ENCODE measurements around the gene CRIP2.
A peak's percentile ranks its signal among the peaks of the same experiment; 100 is the strongest.

The CRIP2 gene

DNA sequence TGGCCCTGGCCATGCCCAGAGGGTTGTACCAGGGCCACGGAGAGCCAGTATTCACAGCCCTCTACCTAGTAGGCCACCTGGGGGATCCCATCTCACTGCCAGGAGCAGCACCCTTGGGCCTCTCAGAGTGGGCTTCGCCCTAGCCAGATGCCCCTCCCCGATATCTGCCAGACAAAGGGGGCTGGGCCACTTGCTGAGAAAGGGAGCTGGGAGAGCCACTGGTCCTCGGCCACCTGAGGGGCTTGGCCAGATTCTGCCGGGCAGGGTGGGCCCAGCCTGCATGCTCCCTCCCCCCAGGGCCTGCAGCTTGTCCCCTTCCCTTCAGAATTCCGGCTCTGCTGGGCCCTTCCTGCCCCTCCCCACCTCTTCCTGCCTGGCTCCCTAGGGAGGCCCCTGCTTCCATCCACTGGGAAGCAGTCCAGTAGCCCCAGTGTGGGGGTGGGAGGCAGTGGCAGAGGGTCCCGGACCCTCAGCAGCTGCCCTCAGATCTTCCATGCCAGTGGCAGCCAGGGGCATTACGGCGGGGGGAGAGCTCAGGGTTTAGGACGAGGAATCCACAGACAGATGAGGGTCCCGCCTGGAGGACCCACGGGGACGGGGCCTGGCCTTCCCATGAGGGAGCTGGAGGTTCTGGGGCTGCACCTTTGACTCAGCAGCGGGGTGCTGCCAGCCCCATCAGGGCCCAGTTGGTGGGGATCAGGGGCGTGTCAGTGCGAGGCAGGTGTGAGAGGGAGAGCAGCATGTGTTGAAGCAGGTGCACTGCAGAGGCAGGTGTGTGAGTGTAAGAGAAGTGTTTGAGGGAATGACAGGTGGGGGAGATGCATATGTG, 2.4 kb downstream of the CRIP2 start:
- WGBS, 2 donors (ENCODE audit: extremely low coverage in 2 of 2, insufficient read length in 2 of 2, insufficient replicate concordance in 1 of 2), result no CpG with 5 or more reads among the region's 16 CpGs
- Histone ChIP-seq H2BK12ac (ENCODE audit: low read length) (no peak overlapping the region), H2BK120ac (ENCODE audit: low read depth, low read length) (no peak overlapping the region), H2BK15ac (ENCODE audit: low read length) (peak overlapping the region; percentile 25), H3K9ac (ENCODE audit: low read depth, low read length, poor library complexity) (peak overlapping the region; percentile 63), H3K4ac (ENCODE audit: low read length) (no peak overlapping the region), H3K36me3 (replicated peaks in 1 of 2; ENCODE audit: control insufficient read depth in 2 of 2, insufficient read depth in 2 of 2, low read length in 2 of 2) (peaks cover 0 to 2% of the 10 kb centered on the region in 2 donors), H2BK5ac (ENCODE audit: low read length) (peak overlapping the region; percentile 16), H3K18ac (ENCODE audit: low read length) (no peak overlapping the region), H4K91ac (ENCODE audit: low read depth, low read length, poor library complexity) (no peak overlapping the region), H4K8ac (ENCODE audit: low read depth, low read length) (no peak overlapping the region), H3K4me1 (ENCODE audit: control insufficient read depth in 2 of 2, insufficient read depth in 1 of 2, low read depth in 1 of 2, low read length in 2 of 2) (peaks cover 37 to 54% of the 10 kb centered on the region in 2 donors), H2AK5ac (ENCODE audit: low read depth, low read length) (peak overlapping the region; percentile 98), H3K9me3 (replicated peaks in 1 of 2; ENCODE audit: control insufficient read depth in 2 of 2, insufficient read depth in 1 of 2, low read depth in 1 of 2, low read length in 2 of 2) (peaks cover 0 to 8% of the 10 kb centered on the region in 2 donors), H3K27me3 (ENCODE audit: control insufficient read depth in 3 of 3, insufficient read depth in 3 of 3, low read depth in 1 of 3, low read length in 3 of 3) (peaks cover 0 to 67% (median 33%) of the 10 kb centered on the region in 3 experiments), H3K79me1 (ENCODE audit: low read depth, low read length) (peaks cover 13% of the 10 kb centered on the region), H3K27ac (replicated peaks; ENCODE audit: low read length) (no peak overlapping the region), H3K14ac (ENCODE audit: low read length) (peak overlapping the region; percentile 38), H3K4me3 (ENCODE audit: low read length in 2 of 2) (peak overlapping the region in 1 of 2 donors; percentile 91), H2AFZ (ENCODE audit: low read length) (no peak overlapping the region), H3K4me2 (ENCODE audit: insufficient read depth, low read length, poor library complexity, severe bottlenecking) (no peak overlapping the region), H3K23ac (ENCODE audit: low read depth, low read length, poor library complexity) (no peak overlapping the region)
- DNase-seq (ENCODE audit: low spot score), result no peak

DNA sequence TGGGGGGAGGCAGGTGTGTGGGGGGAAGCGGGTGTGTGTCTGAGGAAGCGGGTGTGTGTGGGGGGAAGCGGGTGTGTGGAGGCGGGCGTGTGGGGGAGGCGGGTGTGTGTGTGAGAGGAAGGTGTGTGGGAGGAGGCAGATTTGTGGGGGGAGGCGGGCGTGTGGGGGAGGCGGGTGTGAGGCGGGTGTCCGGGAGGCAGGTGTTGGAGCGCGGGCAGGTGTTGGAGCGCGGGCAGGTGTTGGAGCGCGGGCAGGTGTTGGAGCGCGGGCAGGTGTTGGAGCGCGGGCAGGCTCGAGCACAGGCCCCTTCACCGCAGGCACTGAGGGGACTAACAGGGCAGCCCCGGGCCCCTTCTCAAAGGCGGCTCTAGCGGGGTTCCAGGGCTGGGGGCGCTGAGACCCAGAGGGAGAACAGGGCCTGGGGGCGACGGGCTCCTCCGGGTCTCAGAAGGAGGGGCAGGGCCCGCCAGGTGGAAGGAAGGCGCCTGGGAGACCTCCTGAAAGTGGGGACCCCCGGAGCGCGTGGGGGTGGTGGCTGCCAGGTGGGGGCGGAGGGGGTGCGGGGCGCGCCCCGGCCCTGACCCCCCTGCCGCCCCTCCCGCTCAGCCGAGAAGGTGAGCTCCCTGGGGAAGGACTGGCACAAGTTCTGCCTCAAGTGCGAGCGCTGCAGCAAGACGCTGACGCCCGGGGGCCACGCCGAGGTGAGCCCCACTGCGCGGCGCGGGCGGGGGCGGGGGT, 3.2 kb downstream of the CRIP2 start:
- Histone ChIP-seq H3K9ac (ENCODE audit: low read depth, low read length, poor library complexity) (peak overlapping the region; percentile 44), H3K23ac (ENCODE audit: low read depth, low read length, poor library complexity) (no peak overlapping the region), H2BK12ac (ENCODE audit: low read length) (peak overlapping the region; percentile 41), H2BK120ac (ENCODE audit: low read depth, low read length) (no peak overlapping the region), H2BK15ac (ENCODE audit: low read length) (no peak overlapping the region), H3K14ac (ENCODE audit: low read length) (peak overlapping the region; percentile 89), H3K79me1 (ENCODE audit: low read depth, low read length) (peaks cover 13% of the 10 kb centered on the region), H3K18ac (ENCODE audit: low read length) (peak overlapping the region; percentile 89), H3K4me3 (ENCODE audit: low read length in 2 of 2) (no peak overlapping the region), H2AFZ (ENCODE audit: low read length) (no peak overlapping the region), H3K36me3 (replicated peaks in 1 of 2; ENCODE audit: control insufficient read depth in 2 of 2, insufficient read depth in 2 of 2, low read length in 2 of 2) (no peaks in the 10 kb centered on the region), H3K4ac (ENCODE audit: low read length) (no peak overlapping the region), H3K9me3 (replicated peaks in 1 of 2; ENCODE audit: control insufficient read depth in 2 of 2, insufficient read depth in 1 of 2, low read depth in 1 of 2, low read length in 2 of 2) (peaks cover 0 to 8% of the 10 kb centered on the region in 2 donors), H4K8ac (ENCODE audit: low read depth, low read length) (no peak overlapping the region), H3K27ac (replicated peaks; ENCODE audit: low read length) (no peak overlapping the region), H3K4me1 (ENCODE audit: control insufficient read depth in 2 of 2, insufficient read depth in 1 of 2, low read depth in 1 of 2, low read length in 2 of 2) (peaks cover 44 to 56% of the 10 kb centered on the region in 2 donors), H2BK5ac (ENCODE audit: low read length) (no peak overlapping the region), H2AK5ac (ENCODE audit: low read depth, low read length) (peak overlapping the region; percentile 88), H4K91ac (ENCODE audit: low read depth, low read length, poor library complexity) (no peak overlapping the region), H3K4me2 (ENCODE audit: insufficient read depth, low read length, poor library complexity, severe bottlenecking) (peak overlapping the region; percentile 18), H3K27me3 (ENCODE audit: control insufficient read depth in 3 of 3, insufficient read depth in 3 of 3, low read depth in 1 of 3, low read length in 3 of 3) (peaks cover 0 to 67% (median 33%) of the 10 kb centered on the region in 3 experiments)
- DNase-seq (ENCODE audit: low spot score), result no peak
- WGBS, 2 donors (ENCODE audit: extremely low coverage in 2 of 2, insufficient read length in 2 of 2, insufficient replicate concordance in 1 of 2), result no CpG with 5 or more reads among the region's 56 CpGs

DNA sequence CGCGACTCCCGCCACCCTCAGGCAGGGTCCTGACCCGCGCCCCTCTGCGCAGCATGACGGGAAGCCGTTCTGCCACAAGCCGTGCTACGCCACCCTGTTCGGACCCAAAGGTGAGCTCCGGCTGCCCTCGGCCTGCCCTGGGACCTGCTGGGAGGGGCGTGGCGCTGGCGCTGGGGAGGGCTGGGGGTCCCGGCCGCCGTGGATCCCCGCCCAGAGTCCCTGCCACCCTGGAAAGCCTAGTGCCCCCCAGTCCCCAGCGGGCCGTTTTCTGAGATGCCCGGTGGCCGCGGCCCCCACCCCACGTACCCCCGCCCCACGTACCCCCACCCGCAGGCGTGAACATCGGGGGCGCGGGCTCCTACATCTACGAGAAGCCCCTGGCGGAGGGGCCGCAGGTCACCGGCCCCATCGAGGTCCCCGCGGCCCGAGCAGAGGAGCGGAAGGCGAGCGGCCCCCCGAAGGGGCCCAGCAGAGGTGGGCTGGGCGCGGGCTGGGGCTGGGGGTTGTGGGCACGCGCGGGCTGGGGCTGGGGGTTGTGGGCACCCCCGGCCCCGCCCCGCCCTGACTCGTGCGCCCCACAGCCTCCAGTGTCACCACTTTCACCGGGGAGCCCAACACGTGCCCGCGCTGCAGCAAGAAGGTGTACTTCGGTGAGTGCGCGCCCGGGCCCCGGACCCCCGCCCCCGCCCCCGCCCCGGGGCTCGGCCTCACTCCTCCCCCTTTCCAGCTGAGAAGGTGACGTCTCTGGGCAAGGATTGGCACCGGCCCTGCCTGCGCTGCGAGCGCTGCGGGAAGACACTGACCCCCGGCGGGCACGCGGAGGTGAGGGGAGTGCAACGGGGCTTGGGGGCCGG, 4.0 kb downstream of the CRIP2 start:
- Histone ChIP-seq H2AFZ (ENCODE audit: low read length) (no peak overlapping the region), H3K23ac (ENCODE audit: low read depth, low read length, poor library complexity) (no peak overlapping the region), H2BK120ac (ENCODE audit: low read depth, low read length) (no peak overlapping the region), H3K9me3 (replicated peaks in 1 of 2; ENCODE audit: control insufficient read depth in 2 of 2, insufficient read depth in 1 of 2, low read depth in 1 of 2, low read length in 2 of 2) (peaks cover 0 to 8% of the 10 kb centered on the region in 2 donors), H3K4ac (ENCODE audit: low read length) (no peak overlapping the region), H3K18ac (ENCODE audit: low read length) (peak overlapping the region; percentile 89), H3K4me1 (ENCODE audit: control insufficient read depth in 2 of 2, insufficient read depth in 1 of 2, low read depth in 1 of 2, low read length in 2 of 2) (peaks cover 41 to 57% of the 10 kb centered on the region in 2 donors), H3K36me3 (replicated peaks in 1 of 2; ENCODE audit: control insufficient read depth in 2 of 2, insufficient read depth in 2 of 2, low read length in 2 of 2) (no peaks in the 10 kb centered on the region), H2BK15ac (ENCODE audit: low read length) (no peak overlapping the region), H3K14ac (ENCODE audit: low read length) (peak overlapping the region; percentile 89), H2AK5ac (ENCODE audit: low read depth, low read length) (peak overlapping the region; percentile 96), H2BK5ac (ENCODE audit: low read length) (no peak overlapping the region), H2BK12ac (ENCODE audit: low read length) (peak overlapping the region; percentile 41), H3K4me2 (ENCODE audit: insufficient read depth, low read length, poor library complexity, severe bottlenecking) (peak overlapping the region; percentile 11), H4K8ac (ENCODE audit: low read depth, low read length) (no peak overlapping the region), H3K9ac (ENCODE audit: low read depth, low read length, poor library complexity) (peak overlapping the region; percentile 44), H3K79me1 (ENCODE audit: low read depth, low read length) (peaks cover 12% of the 10 kb centered on the region), H3K27me3 (ENCODE audit: control insufficient read depth in 3 of 3, insufficient read depth in 3 of 3, low read depth in 1 of 3, low read length in 3 of 3) (peaks cover 0 to 67% (median 33%) of the 10 kb centered on the region in 3 experiments), H4K91ac (ENCODE audit: low read depth, low read length, poor library complexity) (no peak overlapping the region), H3K4me3 (ENCODE audit: low read length in 2 of 2) (no peak overlapping the region), H3K27ac (replicated peaks; ENCODE audit: low read length) (no peak overlapping the region)
- WGBS, 2 donors (ENCODE audit: extremely low coverage in 2 of 2, insufficient read length in 2 of 2, insufficient replicate concordance in 1 of 2), result no CpG with 5 or more reads among the region's 81 CpGs
- DNase-seq (ENCODE audit: low spot score), result no peak
